IPS-15b (cell line): ENCODE results near the gene NEK5.
"Not testable (repeated sequence)": the region's sequence is repeated elsewhere in the genome, so short reads cannot be mapped to it uniquely, and the experiment has no call there.

Source experiments
- H3K27me3 ChIP-seq: one replicate; pipeline ENCODE4 v1.6.1; 2013; ENCODE audit warnings: low read length; ENCODE audit not compliant: control insufficient read depth, insufficient read depth
- H3K36me3 ChIP-seq: one replicate; pipeline ENCODE4 v1.6.1; 2013; ENCODE audit warnings: low read length; ENCODE audit not compliant: control insufficient read depth, insufficient read depth
- H3K4me1 ChIP-seq: one replicate; pipeline ENCODE4 v1.6.1; 2013; ENCODE audit warnings: mild to moderate bottlenecking, low read length; ENCODE audit not compliant: control insufficient read depth, insufficient read depth
- H3K4me3 ChIP-seq: one replicate; pipeline ENCODE4 v1.5.1; 2013; ENCODE audit warnings: low read depth, low read length
- H3K9ac ChIP-seq: one replicate; pipeline ENCODE4 v1.6.1; 2013; ENCODE audit warnings: low read depth, mild to moderate bottlenecking, low read length
- H3K9me3 ChIP-seq: one replicate; pipeline ENCODE4 v1.6.1; 2013; ENCODE audit warnings: mild to moderate bottlenecking, low read length; ENCODE audit not compliant: control insufficient read depth, insufficient read depth

Gene NEK5

GRCh38 chr13:52061064-52061463, 67.8 kb downstream of the NEK5 start:
- not testable (repeated sequence) for H3K9ac ChIP-seq, H3K4me3 ChIP-seq, H3K27me3 ChIP-seq, H3K9me3 ChIP-seq, H3K36me3 ChIP-seq, H3K4me1 ChIP-seq

GRCh38 chr13:52053460-52053859, 75.4 kb downstream of the NEK5 start:
- no peak overlapping the region for H3K9ac ChIP-seq
- no peaks in the 10 kb centered on the region for H3K36me3 ChIP-seq

GRCh38 chr13:52051400-52051799, 77.5 kb downstream of the NEK5 start:
- no peak overlapping the region for H3K4me3 ChIP-seq
- no peak overlapping the region for H3K9ac ChIP-seq
- H3K4me1 ChIP-seq: peaks cover 6% of the 10 kb centered on the region
- no peaks in the 10 kb centered on the region for H3K9me3 ChIP-seq
- H3K27me3 ChIP-seq: no peaks in the 10 kb centered on the region
- no peaks in the 10 kb centered on the region for H3K36me3 ChIP-seq

More at GRCh38 chr13:52053460-52053859, 75.4 kb downstream of the NEK5 start:
- no peaks in the 10 kb centered on the region for H3K27me3 ChIP-seq
- no peak overlapping the region for H3K4me3 ChIP-seq
- peaks cover 6% of the 10 kb centered on the region for H3K4me1 ChIP-seq
- H3K9me3 ChIP-seq: no peaks in the 10 kb centered on the region

- no peak overlapping the region for H3K9ac ChIP-seq
- H3K4me1 ChIP-seq: peaks cover 6% of the 10 kb centered on the region
- no peak overlapping the region for H3K4me3 ChIP-seq
- no peaks in the 10 kb centered on the region for H3K9me3 ChIP-seq
- no peaks in the 10 kb centered on the region for H3K27me3 ChIP-seq
- H3K36me3 ChIP-seq: no peaks in the 10 kb centered on the region
Observed at GRCh38 chr13:52048516-52048915, 80.4 kb downstream of the NEK5 start.

DNA sequence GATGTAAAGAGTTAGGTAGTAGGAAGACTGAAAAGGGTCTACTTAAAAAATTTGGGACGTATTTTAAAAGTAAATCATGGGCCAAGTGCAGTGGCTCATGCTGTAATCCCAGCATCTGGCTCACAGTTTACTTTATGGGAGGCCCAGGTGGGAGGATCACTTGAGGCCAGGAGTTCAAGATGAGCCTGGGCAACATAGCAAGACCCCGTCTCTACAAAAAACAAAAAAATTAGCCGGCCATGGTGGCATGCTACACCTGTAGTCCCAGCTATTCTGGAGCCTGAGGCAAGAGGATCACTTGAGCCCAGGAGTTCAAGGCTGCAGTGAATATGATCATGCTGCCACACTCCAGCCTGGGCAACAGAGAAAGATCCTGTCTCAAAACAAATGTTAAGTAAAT, 81.4 kb downstream of the NEK5 start:
- Histone ChIP-seq H3K9me3 (no peaks in the 10 kb centered on the region), H3K9ac (no peak overlapping the region), H3K27me3 (no peaks in the 10 kb centered on the region), H3K36me3 (no peaks in the 10 kb centered on the region), H3K4me1 (peaks cover 6% of the 10 kb centered on the region), H3K4me3 (no peak overlapping the region)

DNA sequence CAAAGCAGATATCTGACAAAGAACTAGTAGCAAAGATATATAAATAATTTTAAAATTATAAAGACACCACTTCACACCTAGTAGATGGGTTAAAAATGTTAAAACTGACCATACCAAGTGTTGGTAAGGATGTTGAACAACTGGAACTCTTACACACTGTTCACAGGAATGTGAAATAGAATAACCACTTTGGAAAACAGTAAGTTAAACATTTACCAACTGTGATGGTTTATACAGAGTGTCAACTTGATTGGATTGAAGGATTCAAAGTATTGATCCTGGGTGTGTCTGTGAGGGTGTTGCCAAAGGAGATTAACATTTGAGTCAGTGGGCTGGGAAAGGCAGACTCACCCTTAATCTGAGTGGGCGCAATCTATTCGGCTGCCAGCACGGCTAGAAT, 85.2 kb downstream of the NEK5 start:
- Histone ChIP-seq H3K4me3 (no peak overlapping the region), H3K4me1 (no peaks in the 10 kb centered on the region), H3K27me3 (no peaks in the 10 kb centered on the region), H3K36me3 (no peaks in the 10 kb centered on the region), H3K9ac (no peak overlapping the region), H3K9me3 (no peaks in the 10 kb centered on the region)

DNA sequence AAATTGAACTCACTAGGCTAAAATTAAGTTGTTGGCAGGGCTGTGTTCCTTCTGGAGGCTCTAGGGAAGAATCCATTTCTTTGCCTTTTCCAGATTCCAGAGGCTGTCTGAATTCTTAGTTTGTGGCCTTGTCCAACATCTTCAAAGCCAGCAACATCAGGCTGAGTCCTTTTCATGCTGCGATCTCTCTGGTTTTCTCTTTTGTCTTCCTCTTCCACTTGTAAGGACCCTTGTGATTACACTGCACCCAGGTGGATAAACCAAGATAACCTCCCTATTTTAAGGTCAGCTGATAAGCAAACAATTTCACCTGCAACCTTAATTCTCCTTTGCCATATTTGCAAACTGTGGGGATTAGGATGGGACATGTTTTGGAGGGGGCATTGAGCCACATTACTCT, 92.8 kb downstream of the NEK5 start:
- Histone ChIP-seq H3K9me3 (no peaks in the 10 kb centered on the region), H3K9ac (no peak overlapping the region), H3K27me3 (no peaks in the 10 kb centered on the region), H3K36me3 (no peaks in the 10 kb centered on the region), H3K4me3 (no peak overlapping the region), H3K4me1 (no peaks in the 10 kb centered on the region)

GRCh38 chr13:52034616-52035226, 94.2 kb downstream of the NEK5 start:
- peaks cover 2% of the 10 kb centered on the region for H3K36me3 ChIP-seq
- H3K9ac ChIP-seq: no peak overlapping the region
- H3K4me1 ChIP-seq: no peaks in the 10 kb centered on the region
- H3K4me3 ChIP-seq: no peak overlapping the region
- H3K9me3 ChIP-seq: no peaks in the 10 kb centered on the region
- H3K27me3 ChIP-seq: no peaks in the 10 kb centered on the region

DNA sequence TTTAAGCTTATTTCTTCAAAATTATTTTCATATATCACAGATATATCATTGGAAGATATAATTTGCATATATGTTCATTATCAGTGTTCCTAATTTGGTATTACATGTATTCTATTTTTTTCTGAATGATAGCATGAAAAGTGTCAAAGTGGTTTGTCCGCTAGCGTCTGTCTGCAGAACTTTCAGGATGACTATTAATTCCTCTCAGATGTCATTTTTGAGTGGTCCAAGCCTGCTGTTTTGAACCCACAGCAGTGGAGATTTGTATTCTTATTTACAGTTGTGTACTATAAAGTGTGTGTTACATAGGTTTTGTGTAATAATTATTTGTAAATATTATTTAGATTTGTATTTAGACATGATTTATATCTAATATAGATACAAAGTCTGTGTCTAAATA, 95.8 kb downstream of the NEK5 start:
- H3K9ac ChIP-seq: no peak overlapping the region
- no peaks in the 10 kb centered on the region for H3K4me1 ChIP-seq
- H3K27me3 ChIP-seq: no peaks in the 10 kb centered on the region
- H3K4me3 ChIP-seq: no peak overlapping the region
- H3K36me3 ChIP-seq: peaks cover 5% of the 10 kb centered on the region
- H3K9me3 ChIP-seq: no peaks in the 10 kb centered on the region

DNA sequence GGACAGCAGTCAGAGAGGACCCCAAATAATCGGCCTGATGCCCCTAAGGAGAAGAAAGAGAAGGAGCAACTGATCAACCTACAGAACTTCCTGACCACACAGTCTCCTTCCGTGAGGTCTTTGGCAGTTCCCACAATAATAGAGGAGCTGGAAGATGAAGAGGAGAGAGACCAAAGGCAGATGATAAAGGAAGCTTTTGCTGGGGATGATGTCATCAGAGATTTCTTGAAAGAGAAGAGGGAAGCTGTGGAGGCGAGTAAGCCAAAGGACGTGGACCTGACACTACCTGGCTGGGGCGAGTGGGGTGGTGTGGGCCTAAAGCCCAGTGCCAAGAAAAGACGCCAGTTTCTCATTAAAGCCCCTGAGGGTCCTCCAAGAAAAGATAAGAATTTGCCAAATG, 98.5 kb downstream of the NEK5 start:
- H3K9me3 ChIP-seq, H3K9ac ChIP-seq, H3K27me3 ChIP-seq, H3K4me3 ChIP-seq, H3K4me1 ChIP-seq: not testable (repeated sequence)
- peaks cover 11% of the 10 kb centered on the region for H3K36me3 ChIP-seq

DNA sequence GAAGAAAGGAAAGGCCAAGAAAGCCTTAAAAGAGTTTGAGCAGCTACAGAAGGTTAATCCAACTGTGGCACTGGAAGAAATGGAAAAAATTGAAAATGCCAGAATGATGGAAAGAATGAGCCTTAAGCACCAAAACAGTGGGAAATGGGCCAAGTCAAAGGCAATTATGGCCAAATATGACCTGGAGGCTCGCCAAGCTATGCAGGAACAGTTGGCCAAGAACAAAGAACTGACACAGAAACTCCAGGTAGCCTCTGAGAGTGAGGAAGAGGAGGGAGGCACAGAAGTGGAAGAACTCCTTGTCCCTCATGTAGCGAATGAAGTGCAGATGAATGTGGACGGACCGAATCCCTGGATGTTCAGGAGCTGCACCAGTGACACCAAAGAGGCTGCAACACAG, 99.3 kb downstream of the NEK5 start:
- Histone ChIP-seq H3K4me3 (no peak overlapping the region), H3K36me3 (peaks cover 13% of the 10 kb centered on the region), H3K9me3 (no peaks in the 10 kb centered on the region), H3K4me1 (no peaks in the 10 kb centered on the region), H3K27me3 (no peaks in the 10 kb centered on the region), H3K9ac (no peak overlapping the region)

- H3K4me1 ChIP-seq: no peaks in the 10 kb centered on the region
- H3K27me3 ChIP-seq: no peaks in the 10 kb centered on the region
- no peak overlapping the region for H3K9ac ChIP-seq
- peaks cover 13% of the 10 kb centered on the region for H3K36me3 ChIP-seq
- H3K4me3 ChIP-seq: no peak overlapping the region
- no peaks in the 10 kb centered on the region for H3K9me3 ChIP-seq
Observed at GRCh38 chr13:52027832-52028231, 101.0 kb downstream of the NEK5 start.
